HepG2 (cell line): ENCODE data around the gene ESYT2. TPM values are rescaled to one million over a fixed set of nuclear protein-coding genes. Genes with fewer than 3 reads are reported as not detected.
A peak's percentile ranks its signal among the peaks of the same experiment; 100 is the strongest.

Experiments used
- HMGXB3 ChIP-seq: sonication (generic); formaldehyde crosslinking; IDR thresholded peaks from 2 replicates; pipeline ENCODE4 v1.4.0; 2020; ENCODE audit warnings: missing genetic modification reagents, borderline replicate concordance
- ISL2 ChIP-seq: sonication (generic); formaldehyde crosslinking; IDR thresholded peaks from 2 replicates; pipeline ENCODE4 v1.5.0; 2020; ENCODE audit warnings: missing genetic modification reagents
- JDP2 ChIP-seq: sonication (generic); formaldehyde crosslinking; IDR thresholded peaks from 2 replicates; pipeline ENCODE4 v1.8.1; 2022; ENCODE audit warnings: missing genetic modification reagents, borderline replicate concordance
- KLF13 ChIP-seq: sonication (generic); formaldehyde crosslinking; IDR thresholded peaks from 2 replicates; pipeline ENCODE4 v1.4.0; 2020; ENCODE audit warnings: mild to moderate bottlenecking, missing genetic modification reagents
- PITX1 ChIP-seq: sonication (generic); formaldehyde crosslinking; IDR thresholded peaks from 2 replicates; pipeline ENCODE4 v1.5.1; 2020; ENCODE audit warnings: mild to moderate bottlenecking, missing genetic modification reagents
- SETDB1 ChIP-seq: sonication (generic); formaldehyde crosslinking; IDR thresholded peaks from 2 replicates; pipeline ENCODE4 v1.5.1; 2020; ENCODE audit warnings: missing genetic modification reagents, mild to moderate bottlenecking, borderline replicate concordance
- SKI ChIP-seq: fragments of 450-650 bp; IDR thresholded peaks from one replicate; pipeline ENCODE4 v1.6.1; 2018; ENCODE audit warnings: mild to moderate bottlenecking; ENCODE audit not compliant: partially characterized antibody
- SNAPC2 ChIP-seq: sonication (generic); formaldehyde crosslinking; IDR thresholded peaks from 2 replicates; pipeline ENCODE4 v1.8.1; 2022; ENCODE audit warnings: mild to moderate bottlenecking, missing genetic modification reagents
- SOX13 ChIP-seq, 3 experiments: fragments of 450-650 bp in 1 of 3; sonication (generic) in 1 of 3; formaldehyde crosslinking in 1 of 3; IDR thresholded peaks in 2 of 3; conservative IDR thresholded peaks in 1 of 3; 2 replicates each; pipeline versions ENCODE4 v1.5.0 to v1.6.1; 2016 to 2020; ENCODE audit warnings: antibody characterized with exemption in 1 of 3, mild to moderate bottlenecking in 1 of 3, missing compliant biosample characterization in 1 of 3, missing genetic modification reagents in 1 of 3, moderate library complexity in 1 of 3
- SRSF4 ChIP-seq: fragments of 200-400 bp; formaldehyde crosslinking; IDR thresholded peaks from one replicate; pipeline ENCODE4 v1.6.1; 2018; ENCODE audit warnings: mild to moderate bottlenecking, low read depth, low read length, moderate library complexity; ENCODE audit not compliant: poor library complexity, severe bottlenecking
- UBTF ChIP-seq: sonication (generic); formaldehyde crosslinking; IDR thresholded peaks from 2 replicates; pipeline ENCODE4 v1.4.0; 2020; ENCODE audit warnings: mild to moderate bottlenecking, missing genetic modification reagents
- ZNF207 ChIP-seq: fragments of 450-650 bp; IDR thresholded peaks from 2 replicates; pipeline ENCODE4 v1.6.1; 2016; ENCODE audit warnings: antibody characterized with exemption, borderline replicate concordance
- ZNF253 ChIP-seq: sonication (generic); formaldehyde crosslinking; IDR thresholded peaks from 2 replicates; pipeline ENCODE4 v1.8.0; 2022; ENCODE audit warnings: mild to moderate bottlenecking, missing genetic modification reagents, borderline replicate concordance
- ZNF431 ChIP-seq: sonication (generic); formaldehyde crosslinking; IDR thresholded peaks from 2 replicates; pipeline ENCODE4 v1.9.0; 2022; ENCODE audit warnings: missing genetic modification reagents, low read depth, mild to moderate bottlenecking, borderline replicate concordance
- ZNF530 ChIP-seq: sonication (generic); formaldehyde crosslinking; IDR thresholded peaks from 2 replicates; pipeline ENCODE4 v1.5.0; 2020; ENCODE audit warnings: low read depth, mild to moderate bottlenecking, missing genetic modification reagents
- ZNF576 ChIP-seq: sonication (generic); formaldehyde crosslinking; IDR thresholded peaks from 2 replicates; pipeline ENCODE4 v1.4.0; 2020; ENCODE audit warnings: mild to moderate bottlenecking, missing genetic modification reagents
- ZNF598 ChIP-seq: sonication (generic); formaldehyde crosslinking; IDR thresholded peaks from 2 replicates; pipeline ENCODE4 v1.5.1; 2020; ENCODE audit warnings: mild to moderate bottlenecking, missing genetic modification reagents, borderline replicate concordance
- ZNF629 ChIP-seq: sonication (generic); formaldehyde crosslinking; conservative IDR thresholded peaks from 2 replicates; pipeline ENCODE4 v1.5.0; 2020; ENCODE audit warnings: missing genetic modification reagents
- ZNF784 ChIP-seq: sonication (generic); formaldehyde crosslinking; IDR thresholded peaks from 2 replicates; pipeline ENCODE4 v1.5.1; 2020; ENCODE audit warnings: missing genetic modification reagents, mild to moderate bottlenecking, borderline replicate concordance
- ZNF891 ChIP-seq: sonication (generic); formaldehyde crosslinking; IDR thresholded peaks from 2 replicates; pipeline ENCODE4 v1.5.0; 2020; ENCODE audit warnings: mild to moderate bottlenecking, missing genetic modification reagents
- polyA plus RNA-seq, 8 experiments: library from polyadenylated mRNA; depleted of rRNA in 3 of 8; stranded (reverse) in 7 of 8; unstranded in 1 of 8; fragments of >200 nt; fragmentation: Illumina TruSeq in 4 of 8; extraction: Trizol in 4 of 8; gene quantifications; 2 replicates each; pipeline versions ENCODE4 v1.2.1 to v1.2.3, GENCODE V29; 2011 to 2016; ENCODE audit warnings: low read depth in 4 of 8, missing spikeins in 1 of 8, mixed read lengths in 1 of 8; ENCODE audit not compliant: insufficient read depth in 1 of 8
- total RNA-seq, 5 experiments: library from RNA; depleted of rRNA; stranded (reverse); fragments of >200 nt; fragmentation: Illumina TruSeq; extraction: Trizol; gene quantifications; 2 replicates each; pipeline ENCODE4 v1.2.3, GENCODE V29; 2016; ENCODE audit warnings: low read depth in 1 of 5

The ESYT2 gene
- total and polyA plus RNA-seq, 2 of the 13 experiments (the other 11 are each of a cell fraction or from before 2014, with no cell fraction given): 28.5 to 37.3 TPM

- no peak for TF ChIP-seq SRSF4
- no peak for TF ChIP-seq ZNF530 (CRISPR knock-in tag)
- no peak for TF ChIP-seq ZNF576 (CRISPR knock-in tag)
- TF ChIP-seq SOX13 (IDR thresholded peaks at IDR 0.05): no peak
- peak in 1 of 2 experiments; percentile 53; a peak in 3 of 4 replicates for TF ChIP-seq SOX13 (CRISPR knock-in tag; conservative IDR thresholded peaks at IDR 0.05 in 1 of 2, IDR thresholded peaks at IDR 0.05 in 1 of 2)
- TF ChIP-seq ZNF598 (CRISPR knock-in tag): peak; percentile 90; the same call in 1 of the 2 replicates
- 0 out of 2 replicates have a peak, but pooled peaks have one; percentile 45 for TF ChIP-seq KLF13 (CRISPR knock-in tag)
- peak; percentile 50; the same call in 1 of the 2 replicates for TF ChIP-seq PITX1 (CRISPR knock-in tag)
- TF ChIP-seq ZNF253 (CRISPR knock-in tag): no peak
- TF ChIP-seq ZNF431 (CRISPR knock-in tag): peak; percentile 67; the same call in 1 of the 2 replicates
- peak; percentile 98 for TF ChIP-seq UBTF (CRISPR knock-in tag)
- TF ChIP-seq ISL2 (CRISPR knock-in tag): peak; percentile 55
- 0 out of 2 replicates have a peak, but pooled peaks have one; percentile 63 for TF ChIP-seq ZNF891 (CRISPR knock-in tag)
- TF ChIP-seq SKI: peak; percentile 68
- TF ChIP-seq JDP2 (CRISPR knock-in tag): no peak
- 0 out of 2 replicates have a peak, but pooled peaks have one; percentile 54 for TF ChIP-seq HMGXB3 (CRISPR knock-in tag)
- TF ChIP-seq ZNF207: no peak
- peak; percentile 34; the same call in 1 of the 2 replicates for TF ChIP-seq ZNF629 (CRISPR knock-in tag)
- peak; percentile 78 for TF ChIP-seq ZNF784 (CRISPR knock-in tag)
- TF ChIP-seq SNAPC2 (CRISPR knock-in tag): peak; percentile 75
- TF ChIP-seq SETDB1 (CRISPR knock-in tag): no peak
These were observed 10.7 kb downstream of the ESYT2 start (continued) for GRCh38 chr7:158818325-158819213.
